Gastrocnemius medialis (tissue), 4 donors: Measurements from ENCODE around the gene MRPL19.

Source experiments
- POLR2A ChIP-seq, 2 donors: fragments of 450-650 bp; IDR thresholded peaks; one replicate each; pipeline ENCODE4 v1.6.1; 2017; ENCODE audit warnings: antibody characterized with exemption in 2 of 2, mild to moderate bottlenecking in 2 of 2, moderate library complexity in 2 of 2
- TF ChIP-seq, protein P1 (sequence below), 5 experiments: fragments of 450-650 bp in 3 of 5; fragments of 200-600 bp in 2 of 5; sonication (generic) in 2 of 5; IDR thresholded peaks in 4 of 5; conservative IDR thresholded peaks in 1 of 5; 1 replicate in 4 of 5; 2 replicates in 1 of 5; pipeline ENCODE4 v1.5.1; 2016 to 2019; ENCODE audit warnings: antibody characterized with exemption in 5 of 5, mild to moderate bottlenecking in 3 of 5, moderate library complexity in 3 of 5

DNA sequence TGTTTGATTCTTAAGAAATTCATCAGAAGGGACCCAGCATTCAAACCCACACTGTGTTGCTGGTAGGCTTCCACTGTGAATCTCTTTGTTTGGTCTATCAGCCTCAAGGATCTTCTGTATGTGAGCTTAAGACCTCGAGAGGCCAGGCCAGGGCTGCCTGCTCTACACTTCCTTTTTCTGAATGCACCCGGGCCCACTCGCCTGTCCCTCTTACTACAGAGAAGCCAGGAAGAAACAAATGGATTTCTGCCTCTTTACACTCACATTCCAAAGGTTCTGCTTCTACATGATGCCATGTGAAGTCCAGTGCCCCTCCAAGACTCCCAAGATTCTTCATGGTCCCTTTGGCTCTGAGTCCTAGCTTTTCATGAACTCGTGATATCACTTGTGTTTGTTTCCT lies 25.4 kb upstream of the MRPL19 start:
- TF ChIP-seq, protein P1, sequence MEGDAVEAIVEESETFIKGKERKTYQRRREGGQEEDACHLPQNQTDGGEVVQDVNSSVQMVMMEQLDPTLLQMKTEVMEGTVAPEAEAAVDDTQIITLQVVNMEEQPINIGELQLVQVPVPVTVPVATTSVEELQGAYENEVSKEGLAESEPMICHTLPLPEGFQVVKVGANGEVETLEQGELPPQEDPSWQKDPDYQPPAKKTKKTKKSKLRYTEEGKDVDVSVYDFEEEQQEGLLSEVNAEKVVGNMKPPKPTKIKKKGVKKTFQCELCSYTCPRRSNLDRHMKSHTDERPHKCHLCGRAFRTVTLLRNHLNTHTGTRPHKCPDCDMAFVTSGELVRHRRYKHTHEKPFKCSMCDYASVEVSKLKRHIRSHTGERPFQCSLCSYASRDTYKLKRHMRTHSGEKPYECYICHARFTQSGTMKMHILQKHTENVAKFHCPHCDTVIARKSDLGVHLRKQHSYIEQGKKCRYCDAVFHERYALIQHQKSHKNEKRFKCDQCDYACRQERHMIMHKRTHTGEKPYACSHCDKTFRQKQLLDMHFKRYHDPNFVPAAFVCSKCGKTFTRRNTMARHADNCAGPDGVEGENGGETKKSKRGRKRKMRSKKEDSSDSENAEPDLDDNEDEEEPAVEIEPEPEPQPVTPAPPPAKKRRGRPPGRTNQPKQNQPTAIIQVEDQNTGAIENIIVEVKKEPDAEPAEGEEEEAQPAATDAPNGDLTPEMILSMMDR (IDR thresholded peaks at IDR 0.05 in 4 of 5, conservative IDR thresholded peaks at IDR 0.05 in 1 of 5) = no peak
- no peak for TF ChIP-seq POLR2A (IDR thresholded peaks at IDR 0.05)
